ENCODE results near the gene ZSWIM6. TPM values are rescaled to one million over a fixed set of nuclear protein-coding genes. Genes with fewer than 3 reads are reported as not detected.

Gene ZSWIM6
- total RNA-seq, 1 experiment from 2014 or later = 10.8 TPM

DNA sequence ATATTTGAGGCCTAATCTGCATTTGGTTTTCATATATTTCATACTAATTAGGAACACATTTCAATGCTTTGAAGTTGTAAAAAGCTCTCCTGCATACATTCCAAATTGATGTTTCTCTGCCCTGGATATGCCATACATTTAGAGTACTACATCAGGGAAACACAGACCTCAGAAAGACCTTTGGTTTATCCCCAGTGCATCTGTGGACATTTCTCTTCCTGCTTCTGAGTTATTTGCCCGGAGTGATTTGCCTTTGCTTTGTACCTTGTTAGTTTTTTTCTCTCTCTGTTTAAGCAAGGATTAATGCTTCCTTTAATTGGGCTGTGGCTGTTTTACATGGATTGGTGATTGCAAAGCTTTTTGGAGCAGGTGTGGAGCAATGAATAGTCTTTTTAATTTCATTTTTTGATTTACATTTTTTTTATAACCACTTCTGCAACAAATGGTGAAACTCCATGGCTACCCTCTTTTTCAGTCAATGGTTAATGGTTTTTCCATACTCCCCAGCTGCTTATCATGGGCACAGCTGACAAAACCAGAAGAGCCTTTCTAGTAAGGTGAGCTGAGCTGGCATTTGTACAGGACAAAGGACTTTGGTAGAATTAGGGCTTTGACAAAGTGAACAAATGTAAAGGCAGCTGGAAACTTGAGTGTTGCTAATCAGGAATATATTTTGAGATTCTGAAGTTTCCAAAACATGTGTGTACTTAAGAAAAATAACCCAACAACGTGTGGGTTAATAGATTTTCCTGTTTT, 54.2 kb downstream of the ZSWIM6 start:
- DNase-seq (ENCODE audit: low read depth, low spot score) = no peak
- Histone ChIP-seq H3K36me3 (ENCODE audit: control insufficient read depth, insufficient read depth, low read length) (no peaks in the 10 kb centered on the region), H3K27ac (ENCODE audit: low read length) (no peak overlapping the region), H3K4me1 (ENCODE audit: control insufficient read depth, insufficient read depth, low read length) (no peaks in the 10 kb centered on the region), H3K4me3 (ENCODE audit: low read depth in 2 of 2, low read length in 2 of 2) (no peak overlapping the region), H3K27me3 (ENCODE audit: control insufficient read depth, insufficient read depth, low read length) (no peaks in the 10 kb centered on the region), H3K9me3 (ENCODE audit: control insufficient read depth, insufficient read depth, low read depth, low read length) (no peaks in the 10 kb centered on the region)
- TF ChIP-seq, protein P1, sequence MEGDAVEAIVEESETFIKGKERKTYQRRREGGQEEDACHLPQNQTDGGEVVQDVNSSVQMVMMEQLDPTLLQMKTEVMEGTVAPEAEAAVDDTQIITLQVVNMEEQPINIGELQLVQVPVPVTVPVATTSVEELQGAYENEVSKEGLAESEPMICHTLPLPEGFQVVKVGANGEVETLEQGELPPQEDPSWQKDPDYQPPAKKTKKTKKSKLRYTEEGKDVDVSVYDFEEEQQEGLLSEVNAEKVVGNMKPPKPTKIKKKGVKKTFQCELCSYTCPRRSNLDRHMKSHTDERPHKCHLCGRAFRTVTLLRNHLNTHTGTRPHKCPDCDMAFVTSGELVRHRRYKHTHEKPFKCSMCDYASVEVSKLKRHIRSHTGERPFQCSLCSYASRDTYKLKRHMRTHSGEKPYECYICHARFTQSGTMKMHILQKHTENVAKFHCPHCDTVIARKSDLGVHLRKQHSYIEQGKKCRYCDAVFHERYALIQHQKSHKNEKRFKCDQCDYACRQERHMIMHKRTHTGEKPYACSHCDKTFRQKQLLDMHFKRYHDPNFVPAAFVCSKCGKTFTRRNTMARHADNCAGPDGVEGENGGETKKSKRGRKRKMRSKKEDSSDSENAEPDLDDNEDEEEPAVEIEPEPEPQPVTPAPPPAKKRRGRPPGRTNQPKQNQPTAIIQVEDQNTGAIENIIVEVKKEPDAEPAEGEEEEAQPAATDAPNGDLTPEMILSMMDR (IDR thresholded peaks at IDR 0.05) = no peak
- TF ChIP-seq TCF7L2 (IDR thresholded peaks at IDR 0.05; ENCODE audit: low read depth, low read length) (no peak), REST (IDR thresholded peaks at IDR 0.05; ENCODE audit: insufficient read depth in 1 of 2, low read depth in 2 of 2, low read length in 1 of 2) (no peak), SIN3A (IDR thresholded peaks at IDR 0.05; ENCODE audit: borderline replicate concordance, insufficient read depth, low read depth, low read length) (no peak), POLR2AphosphoS5 (IDR thresholded peaks at IDR 0.05; ENCODE audit: low read depth, low read length) (no peak)
- ChIA-PET POLR2A (interaction anchor here (0.6 kb wide), 1 partner anchor 310 kb away, joined by 8 read pairs; no protein-coding TSS in a partner anchor), CTCF (no interaction called here)
- intact Hi-C loops (cut with micrococcal nuclease; ENCODE audit: unreplicated experiment) = no loop called here
- ATAC-seq = no peak
- in situ Hi-C loops (cut with HindIII; ENCODE audit: low pct_unique_long_range_greater_than_20kb, low sequenced_read_pairs) = no loop called here
- BruUV-seq (replicated peaks) = no TSS peak

- Histone ChIP-seq H3K27me3 (ENCODE audit: control insufficient read depth, insufficient read depth, low read length) (no peaks in the 10 kb centered on the region), H3K27ac (ENCODE audit: low read length) (no peak overlapping the region), H3K4me1 (ENCODE audit: control insufficient read depth, insufficient read depth, low read length) (no peaks in the 10 kb centered on the region), H3K4me3 (ENCODE audit: low read depth in 2 of 2, low read length in 2 of 2) (no peak overlapping the region), H3K9me3 (ENCODE audit: control insufficient read depth, insufficient read depth, low read depth, low read length) (no peaks in the 10 kb centered on the region), H3K36me3 (ENCODE audit: control insufficient read depth, insufficient read depth, low read length) (no peaks in the 10 kb centered on the region)
- ATAC-seq (no peak), DNase-seq (ENCODE audit: low read depth, low spot score) (no peak)
- intact Hi-C loops (cut with micrococcal nuclease; ENCODE audit: unreplicated experiment) = no loop called here
- in situ Hi-C loops (cut with HindIII; ENCODE audit: low pct_unique_long_range_greater_than_20kb, low sequenced_read_pairs) = no loop called here
- no peak for TF ChIP-seq TCF7L2 (IDR thresholded peaks at IDR 0.05; ENCODE audit: low read depth, low read length)
- TF ChIP-seq REST (IDR thresholded peaks at IDR 0.05; ENCODE audit: insufficient read depth in 1 of 2, low read depth in 2 of 2, low read length in 1 of 2) = no peak
- TF ChIP-seq, protein P1 (IDR thresholded peaks at IDR 0.05) = no peak
- TF ChIP-seq SIN3A (IDR thresholded peaks at IDR 0.05; ENCODE audit: borderline replicate concordance, insufficient read depth, low read depth, low read length) = no peak
- TF ChIP-seq POLR2AphosphoS5 (IDR thresholded peaks at IDR 0.05; ENCODE audit: low read depth, low read length) = no peak
- ChIA-PET CTCF (no interaction called here), POLR2A (interaction anchor here (0.6 kb wide), 1 partner anchor 73 kb away, joined by 3 read pairs; no protein-coding TSS in a partner anchor)
- BruUV-seq (replicated peaks) = no TSS peak
These were observed 57.6 kb downstream of the ZSWIM6 start for GRCh38 chr5:61389609-61390008.
